Spleen (tissue), 7 donors: ENCODE data around the gene UGP2.

Source experiments
- POLR2A ChIP-seq, 3 donors: fragments of 450-650 bp; IDR thresholded peaks; one replicate each; pipeline ENCODE4 v1.5.1; 2017; ENCODE audit warnings: antibody characterized with exemption in 3 of 3, mild to moderate bottlenecking in 1 of 3
- POLR2AphosphoS5 ChIP-seq, 3 donors: sonication (generic); formaldehyde crosslinking; IDR thresholded peaks; one replicate each; pipeline ENCODE4 v1.5.1; 2017; ENCODE audit warnings: antibody characterized with exemption in 3 of 3
- TF ChIP-seq, protein P1 (sequence below), 11 experiments: fragments of 200-600 bp in 7 of 11; fragments of 450-650 bp in 4 of 11; sonication (generic) in 4 of 11; IDR thresholded peaks in 8 of 11; conservative IDR thresholded peaks in 3 of 11; 1 replicate in 7 of 11; 2 replicates in 4 of 11; pipeline versions ENCODE4 v1.4.0 to v1.8.0; 2016 to 2021; ENCODE audit warnings: antibody characterized with exemption in 11 of 11, inconsistent platforms in 4 of 11, mild to moderate bottlenecking in 1 of 11
- donor health status: DM: no; HTN: no; CAD: no; lungs with moderate emphysema.
- donor health status: DM: no; HTN: no; CAD: no.
- donor health status: DM: no; HTN: no; CAD: no.

GRCh38 chr2:63858291-63858690, 16.6 kb downstream of the UGP2 start:
- TF ChIP-seq POLR2A (IDR thresholded peaks at IDR 0.05) (no peak), POLR2AphosphoS5 (IDR thresholded peaks at IDR 0.05) (no peak)
- TF ChIP-seq, protein P1, sequence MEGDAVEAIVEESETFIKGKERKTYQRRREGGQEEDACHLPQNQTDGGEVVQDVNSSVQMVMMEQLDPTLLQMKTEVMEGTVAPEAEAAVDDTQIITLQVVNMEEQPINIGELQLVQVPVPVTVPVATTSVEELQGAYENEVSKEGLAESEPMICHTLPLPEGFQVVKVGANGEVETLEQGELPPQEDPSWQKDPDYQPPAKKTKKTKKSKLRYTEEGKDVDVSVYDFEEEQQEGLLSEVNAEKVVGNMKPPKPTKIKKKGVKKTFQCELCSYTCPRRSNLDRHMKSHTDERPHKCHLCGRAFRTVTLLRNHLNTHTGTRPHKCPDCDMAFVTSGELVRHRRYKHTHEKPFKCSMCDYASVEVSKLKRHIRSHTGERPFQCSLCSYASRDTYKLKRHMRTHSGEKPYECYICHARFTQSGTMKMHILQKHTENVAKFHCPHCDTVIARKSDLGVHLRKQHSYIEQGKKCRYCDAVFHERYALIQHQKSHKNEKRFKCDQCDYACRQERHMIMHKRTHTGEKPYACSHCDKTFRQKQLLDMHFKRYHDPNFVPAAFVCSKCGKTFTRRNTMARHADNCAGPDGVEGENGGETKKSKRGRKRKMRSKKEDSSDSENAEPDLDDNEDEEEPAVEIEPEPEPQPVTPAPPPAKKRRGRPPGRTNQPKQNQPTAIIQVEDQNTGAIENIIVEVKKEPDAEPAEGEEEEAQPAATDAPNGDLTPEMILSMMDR (IDR thresholded peaks at IDR 0.05 in 8 of 11, conservative IDR thresholded peaks at IDR 0.05 in 3 of 11): no peak
